ENCODE results near the gene ANO10. TPM values are rescaled to one million over a fixed set of nuclear protein-coding genes. Genes with fewer than 3 reads are reported as not detected.

Gene ANO10
- total RNA-seq, 1 donor from 2014 or later, result 32.8 TPM

DNA sequence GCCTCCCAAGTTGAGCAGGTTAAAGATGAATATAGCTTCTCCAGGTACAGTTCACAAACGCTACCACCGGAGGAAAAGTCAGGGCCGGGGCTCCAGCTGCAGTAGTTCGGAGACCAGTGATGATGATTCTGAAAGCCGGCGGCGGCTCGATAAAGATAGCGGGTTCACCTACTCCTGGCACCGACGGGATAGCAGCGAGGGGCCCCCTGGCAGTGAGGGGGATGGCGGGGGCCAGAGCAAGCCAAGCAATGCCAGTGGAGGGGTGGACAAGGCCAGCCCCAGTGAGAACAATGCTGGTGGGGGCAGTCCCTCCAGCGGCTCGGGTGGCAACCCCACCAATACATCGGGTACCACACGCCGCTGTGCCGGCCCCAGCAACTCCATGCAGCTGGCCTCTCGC is 274.0 kb downstream of the ANO10 start:
- TF ChIP-seq, protein P1, sequence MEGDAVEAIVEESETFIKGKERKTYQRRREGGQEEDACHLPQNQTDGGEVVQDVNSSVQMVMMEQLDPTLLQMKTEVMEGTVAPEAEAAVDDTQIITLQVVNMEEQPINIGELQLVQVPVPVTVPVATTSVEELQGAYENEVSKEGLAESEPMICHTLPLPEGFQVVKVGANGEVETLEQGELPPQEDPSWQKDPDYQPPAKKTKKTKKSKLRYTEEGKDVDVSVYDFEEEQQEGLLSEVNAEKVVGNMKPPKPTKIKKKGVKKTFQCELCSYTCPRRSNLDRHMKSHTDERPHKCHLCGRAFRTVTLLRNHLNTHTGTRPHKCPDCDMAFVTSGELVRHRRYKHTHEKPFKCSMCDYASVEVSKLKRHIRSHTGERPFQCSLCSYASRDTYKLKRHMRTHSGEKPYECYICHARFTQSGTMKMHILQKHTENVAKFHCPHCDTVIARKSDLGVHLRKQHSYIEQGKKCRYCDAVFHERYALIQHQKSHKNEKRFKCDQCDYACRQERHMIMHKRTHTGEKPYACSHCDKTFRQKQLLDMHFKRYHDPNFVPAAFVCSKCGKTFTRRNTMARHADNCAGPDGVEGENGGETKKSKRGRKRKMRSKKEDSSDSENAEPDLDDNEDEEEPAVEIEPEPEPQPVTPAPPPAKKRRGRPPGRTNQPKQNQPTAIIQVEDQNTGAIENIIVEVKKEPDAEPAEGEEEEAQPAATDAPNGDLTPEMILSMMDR (IDR thresholded peaks at IDR 0.05), result no peak
- no peak overlapping the region for H3K27ac Mint-ChIP-seq (ENCODE audit: unreplicated experiment)
- DNase-seq (ENCODE audit: extremely low spot score, unreplicated experiment), result peak; percentile 83
- no peaks in the 10 kb centered on the region for H3K27me3 Mint-ChIP-seq (ENCODE audit: unreplicated experiment)
- H3K9me3 Mint-ChIP-seq (ENCODE audit: unreplicated experiment), result peaks cover 21% of the 10 kb centered on the region
- peaks cover 84% of the 10 kb centered on the region for H3K36me3 Mint-ChIP-seq (ENCODE audit: unreplicated experiment)
- peaks cover 6% of the 10 kb centered on the region for H3K4me1 Mint-ChIP-seq (ENCODE audit: unreplicated experiment)
- H3K4me3 Mint-ChIP-seq (ENCODE audit: unreplicated experiment), result no peak overlapping the region

DNA sequence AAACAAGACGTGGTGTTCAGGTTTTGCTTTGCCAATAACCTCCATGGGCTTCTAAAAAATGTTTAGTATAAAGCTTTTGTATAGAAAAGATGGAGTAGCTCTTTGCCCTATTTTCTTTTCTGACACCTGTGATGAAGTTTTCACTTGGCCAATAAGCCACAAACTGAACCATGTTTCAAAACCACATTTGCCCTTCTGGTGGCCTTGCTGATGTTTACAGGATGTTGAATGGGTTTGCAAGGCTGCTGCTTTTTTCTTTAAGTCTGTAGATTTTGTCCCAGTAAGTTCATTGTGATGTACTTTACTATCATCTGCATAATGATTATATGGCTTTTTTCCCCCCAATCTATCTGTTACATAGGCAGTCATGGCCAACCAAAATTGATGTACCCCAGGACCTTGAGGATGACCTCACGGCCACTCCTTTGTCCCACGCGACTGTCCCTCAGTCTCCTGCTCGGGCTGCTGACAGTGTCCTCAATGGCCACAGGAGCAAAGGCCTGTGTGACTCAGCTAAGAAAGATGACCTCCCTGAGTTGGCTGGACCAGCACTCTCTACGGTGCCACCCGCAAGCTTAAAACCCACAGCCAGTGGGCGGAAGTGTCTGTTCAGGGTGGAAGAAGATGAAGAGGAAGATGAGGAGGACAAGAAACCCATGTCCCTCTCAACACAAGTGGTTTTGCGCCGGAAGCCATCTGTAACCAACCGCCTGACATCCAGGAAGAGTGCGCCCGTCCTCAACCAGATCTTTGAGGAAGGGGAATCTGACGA is 274.6 kb downstream of the ANO10 start:
- Mint-ChIP-seq H3K4me1 (ENCODE audit: unreplicated experiment) (peaks cover 6% of the 10 kb centered on the region), H3K27ac (ENCODE audit: unreplicated experiment) (no peak overlapping the region), H3K4me3 (ENCODE audit: unreplicated experiment) (no peak overlapping the region), H3K9me3 (ENCODE audit: unreplicated experiment) (peaks cover 14% of the 10 kb centered on the region), H3K27me3 (ENCODE audit: unreplicated experiment) (no peaks in the 10 kb centered on the region), H3K36me3 (ENCODE audit: unreplicated experiment) (peaks cover 85% of the 10 kb centered on the region)
- TF ChIP-seq, protein P1 (IDR thresholded peaks at IDR 0.05), result no peak
- DNase-seq (ENCODE audit: extremely low spot score, unreplicated experiment), result no peak

DNA sequence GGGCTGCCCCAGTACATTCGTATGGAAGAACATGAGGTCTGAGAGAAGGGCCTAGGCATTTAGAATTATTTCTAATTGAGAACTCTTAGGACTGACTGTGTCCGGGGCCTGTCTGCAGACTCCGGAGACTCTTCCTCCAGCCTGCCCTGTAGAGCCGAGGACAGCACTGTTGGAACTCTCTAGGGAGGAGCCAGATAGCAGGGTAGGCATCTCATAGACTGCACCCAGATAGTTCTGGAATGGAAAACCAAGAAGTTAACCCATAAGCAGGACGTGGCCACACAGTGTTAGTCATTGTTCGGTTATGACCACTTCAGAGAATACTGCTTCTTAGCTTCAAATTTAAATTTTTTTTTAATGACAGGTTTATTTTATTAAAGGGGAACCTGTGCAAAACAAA is 275.9 kb downstream of the ANO10 start:
- H3K27ac Mint-ChIP-seq (ENCODE audit: unreplicated experiment), result no peak overlapping the region
- TF ChIP-seq, protein P1 (IDR thresholded peaks at IDR 0.05), result no peak
- H3K4me1 Mint-ChIP-seq (ENCODE audit: unreplicated experiment), result peaks cover 6% of the 10 kb centered on the region
- no peak for DNase-seq (ENCODE audit: extremely low spot score, unreplicated experiment)
- peaks cover 6% of the 10 kb centered on the region for H3K9me3 Mint-ChIP-seq (ENCODE audit: unreplicated experiment)
- H3K4me3 Mint-ChIP-seq (ENCODE audit: unreplicated experiment), result no peak overlapping the region
- H3K27me3 Mint-ChIP-seq (ENCODE audit: unreplicated experiment), result no peaks in the 10 kb centered on the region
- H3K36me3 Mint-ChIP-seq (ENCODE audit: unreplicated experiment), result peaks cover 79% of the 10 kb centered on the region

DNA sequence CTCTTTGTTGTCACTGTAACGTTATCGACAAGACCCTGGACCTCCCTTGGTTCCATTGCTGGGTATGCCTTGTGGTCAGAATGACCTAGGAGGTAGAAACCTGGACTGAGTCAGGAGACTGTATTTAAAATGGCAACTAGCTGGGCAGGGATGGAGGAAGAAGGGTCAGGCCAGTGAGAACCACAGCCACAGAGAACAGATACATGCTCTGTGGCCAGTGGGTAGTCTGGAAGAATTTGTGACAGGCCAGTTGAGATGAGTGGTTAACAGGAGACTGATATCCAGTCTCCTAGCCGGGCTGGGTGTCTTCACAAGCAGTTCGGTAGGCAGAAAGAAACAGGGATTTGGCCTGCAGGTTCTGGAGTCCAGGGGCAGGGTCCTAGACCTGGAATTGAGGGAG is 276.6 kb downstream of the ANO10 start:
- no peaks in the 10 kb centered on the region for H3K27me3 Mint-ChIP-seq (ENCODE audit: unreplicated experiment)
- H3K9me3 Mint-ChIP-seq (ENCODE audit: unreplicated experiment), result peaks cover under 1% of the 10 kb centered on the region
- peaks cover 77% of the 10 kb centered on the region for H3K36me3 Mint-ChIP-seq (ENCODE audit: unreplicated experiment)

DNA sequence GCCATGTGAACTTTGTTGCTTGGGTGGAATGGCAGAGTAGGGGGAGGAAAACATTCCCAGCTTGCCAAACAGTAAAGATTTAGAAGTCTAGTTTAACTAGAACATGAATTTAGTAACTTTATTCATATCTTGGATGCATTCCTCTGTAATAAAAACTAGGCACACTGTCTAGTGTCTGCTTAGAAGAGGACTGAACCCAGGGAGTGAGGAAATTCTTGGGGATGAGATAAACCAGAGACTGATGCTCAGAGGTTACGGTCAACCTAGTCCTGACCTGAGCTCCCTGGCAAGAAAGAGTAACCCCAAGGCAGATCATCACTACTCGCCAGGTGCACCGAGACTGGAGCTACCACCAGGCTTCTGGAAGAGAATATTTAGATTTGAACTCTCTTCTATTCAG is 277.3 kb downstream of the ANO10 start:
- Mint-ChIP-seq H3K4me3 (ENCODE audit: unreplicated experiment) (no peak overlapping the region), H3K4me1 (ENCODE audit: unreplicated experiment) (peaks cover 6% of the 10 kb centered on the region), H3K27me3 (ENCODE audit: unreplicated experiment) (no peaks in the 10 kb centered on the region), H3K9me3 (ENCODE audit: unreplicated experiment) (peaks cover 6% of the 10 kb centered on the region), H3K36me3 (ENCODE audit: unreplicated experiment) (peaks cover 78% of the 10 kb centered on the region), H3K27ac (ENCODE audit: unreplicated experiment) (no peak overlapping the region)
- DNase-seq (ENCODE audit: extremely low spot score, unreplicated experiment), result no peak
- TF ChIP-seq, protein P1 (IDR thresholded peaks at IDR 0.05), result no peak

More for the DNA sequence above, 276.6 kb downstream of the ANO10 start:
- no peak overlapping the region for H3K4me3 Mint-ChIP-seq (ENCODE audit: unreplicated experiment)
- TF ChIP-seq, protein P1 (IDR thresholded peaks at IDR 0.05), result no peak
- H3K4me1 Mint-ChIP-seq (ENCODE audit: unreplicated experiment), result peaks cover 6% of the 10 kb centered on the region
- H3K27ac Mint-ChIP-seq (ENCODE audit: unreplicated experiment), result no peak overlapping the region
- DNase-seq (ENCODE audit: extremely low spot score, unreplicated experiment), result no peak
